ENCODE results near the gene DIAPH2. TPM values are rescaled to one million over a fixed set of nuclear protein-coding genes. Genes with fewer than 3 reads are reported as not detected.
"Not testable (repeated sequence)": the region's sequence is repeated elsewhere in the genome, so short reads cannot be mapped to it uniquely, and the experiment has no call there.

Gene DIAPH2
- total and polyA plus RNA-seq, 9 of the 15 experiments (the other 6 are each of a cell fraction or from before 2014, with no cell fraction given) = 0.01 to 0.18 (median 0.07) TPM; not detected in 1

DNA sequence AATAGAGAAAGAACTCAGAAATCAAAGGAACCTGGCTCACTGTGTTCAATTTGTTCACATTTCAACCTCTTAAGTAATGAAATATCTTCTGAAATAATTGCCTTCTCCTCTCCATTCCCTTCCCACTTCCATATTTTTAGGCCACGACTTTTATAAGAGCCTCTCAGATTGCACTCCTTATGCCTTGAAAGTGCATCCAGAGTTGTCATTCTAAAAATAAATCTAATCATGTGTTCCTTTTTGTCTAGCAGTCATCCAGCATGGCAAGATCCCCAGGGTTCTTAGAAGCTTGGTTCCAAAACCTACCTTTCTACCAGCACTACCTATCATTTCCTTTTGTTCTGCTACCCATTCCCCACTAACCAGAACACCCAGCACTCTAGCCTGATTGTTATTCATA is 156.7 kb downstream of the DIAPH2 start:
- no peaks in the 10 kb centered on the region for H3K4me1 ChIP-seq (replicated peaks in 1 of 2; ENCODE audit: control insufficient read depth in 2 of 2, insufficient read depth in 2 of 2, low read length in 2 of 2)
- TF ChIP-seq ZNF12 (CRISPR knock-in tag; IDR thresholded peaks at IDR 0.05) = no peak
- no peak for TF ChIP-seq JUNB (CRISPR knock-in tag; conservative IDR thresholded peaks at IDR 0.05)
- TF ChIP-seq, protein P1, sequence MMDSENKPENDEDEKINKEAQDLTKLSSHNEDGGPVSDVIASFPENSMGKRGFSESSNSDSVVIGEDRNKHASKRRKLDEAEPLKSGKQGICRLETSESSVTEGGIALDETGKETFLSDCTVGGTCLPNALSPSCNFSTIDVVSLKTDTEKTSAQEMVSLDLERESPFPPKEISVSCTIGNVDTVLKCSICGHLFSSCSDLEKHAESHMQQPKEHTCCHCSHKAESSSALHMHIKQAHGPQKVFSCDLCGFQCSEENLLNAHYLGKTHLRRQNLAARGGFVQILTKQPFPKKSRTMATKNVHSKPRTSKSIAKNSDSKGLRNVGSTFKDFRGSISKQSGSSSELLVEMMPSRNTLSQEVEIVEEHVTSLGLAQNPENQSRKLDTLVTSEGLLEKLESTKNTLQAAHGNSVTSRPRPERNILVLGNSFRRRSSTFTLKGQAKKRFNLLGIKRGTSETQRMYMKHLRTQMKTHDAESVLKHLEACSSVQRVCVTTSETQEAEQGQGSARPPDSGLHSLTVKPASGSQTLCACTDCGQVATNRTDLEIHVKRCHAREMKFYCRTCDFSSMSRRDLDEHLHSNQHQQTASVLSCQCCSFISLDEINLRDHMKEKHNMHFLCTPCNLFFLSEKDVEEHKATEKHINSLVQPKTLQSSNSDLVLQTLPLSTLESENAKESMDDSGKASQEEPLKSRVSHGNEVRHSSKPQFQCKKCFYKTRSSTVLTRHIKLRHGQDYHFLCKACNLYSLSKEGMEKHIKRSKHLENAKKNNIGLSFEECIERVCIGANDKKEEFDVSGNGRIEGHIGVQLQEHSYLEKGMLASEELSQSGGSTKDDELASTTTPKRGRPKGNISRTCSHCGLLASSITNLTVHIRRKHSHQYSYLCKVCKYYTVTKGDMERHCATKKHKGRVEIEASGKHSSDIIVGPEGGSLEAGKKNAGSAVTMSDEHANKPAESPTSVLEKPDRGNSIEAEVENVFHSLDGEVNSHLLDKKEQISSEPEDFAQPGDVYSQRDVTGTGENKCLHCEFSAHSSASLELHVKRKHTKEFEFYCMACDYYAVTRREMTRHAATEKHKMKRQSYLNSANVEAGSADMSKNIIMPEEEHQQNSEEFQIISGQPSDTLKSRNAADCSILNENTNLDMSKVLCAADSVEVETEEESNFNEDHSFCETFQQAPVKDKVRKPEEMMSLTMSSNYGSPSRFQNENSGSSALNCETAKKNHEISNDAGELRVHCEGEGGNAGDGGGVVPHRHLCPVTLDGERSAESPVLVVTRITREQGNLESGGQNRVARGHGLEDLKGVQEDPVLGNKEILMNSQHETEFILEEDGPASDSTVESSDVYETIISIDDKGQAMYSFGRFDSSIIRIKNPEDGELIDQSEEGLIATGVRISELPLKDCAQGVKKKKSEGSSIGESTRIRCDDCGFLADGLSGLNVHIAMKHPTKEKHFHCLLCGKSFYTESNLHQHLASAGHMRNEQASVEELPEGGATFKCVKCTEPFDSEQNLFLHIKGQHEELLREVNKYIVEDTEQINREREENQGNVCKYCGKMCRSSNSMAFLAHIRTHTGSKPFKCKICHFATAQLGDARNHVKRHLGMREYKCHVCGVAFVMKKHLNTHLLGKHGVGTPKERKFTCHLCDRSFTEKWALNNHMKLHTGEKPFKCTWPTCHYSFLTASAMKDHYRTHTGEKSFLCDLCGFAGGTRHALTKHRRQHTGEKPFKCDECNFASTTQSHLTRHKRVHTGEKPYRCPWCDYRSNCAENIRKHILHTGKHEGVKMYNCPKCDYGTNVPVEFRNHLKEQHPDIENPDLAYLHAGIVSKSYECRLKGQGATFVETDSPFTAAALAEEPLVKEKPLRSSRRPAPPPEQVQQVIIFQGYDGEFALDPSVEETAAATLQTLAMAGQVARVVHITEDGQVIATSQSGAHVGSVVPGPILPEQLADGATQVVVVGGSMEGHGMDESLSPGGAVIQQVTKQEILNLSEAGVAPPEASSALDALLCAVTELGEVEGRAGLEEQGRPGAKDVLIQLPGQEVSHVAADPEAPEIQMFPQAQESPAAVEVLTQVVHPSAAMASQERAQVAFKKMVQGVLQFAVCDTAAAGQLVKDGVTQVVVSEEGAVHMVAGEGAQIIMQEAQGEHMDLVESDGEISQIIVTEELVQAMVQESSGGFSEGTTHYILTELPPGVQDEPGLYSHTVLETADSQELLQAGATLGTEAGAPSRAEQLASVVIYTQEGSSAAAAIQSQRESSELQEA (IDR thresholded peaks at IDR 0.05; ENCODE audit: low read depth) = no peak
- TF ChIP-seq HDAC2 (IDR thresholded peaks at IDR 0.05) = no peak
- TF ChIP-seq MAFK (IDR thresholded peaks at IDR 0.05; ENCODE audit: low read length) = no peak
- TF ChIP-seq E2F3 (CRISPR knock-in tag; IDR thresholded peaks at IDR 0.05) = no peak
- DNase-seq (ENCODE audit: extremely low read depth in 1 of 4, low spot score in 3 of 4) = no peak
- no TSS peak for BruUV-seq (replicated peaks)
- CTCF ChIA-PET (ENCODE audit: low intra/inter-chr PET ratio) = no interaction called here
- in situ Hi-C loops (cut with MboI) (no loop called here), intact Hi-C loops (cut with micrococcal nuclease) (no loop called here)
- no peaks in the 10 kb centered on the region for H3K36me3 ChIP-seq (ENCODE audit: control insufficient read depth, insufficient read depth, low read length)
- H3K4me2 ChIP-seq (ENCODE audit: insufficient read depth, low read length) = no peak overlapping the region
- no peaks in the 10 kb centered on the region for H3K9me3 ChIP-seq (replicated peaks; ENCODE audit: control insufficient read depth, insufficient read depth, low read depth, low read length)
- no peak for ATAC-seq
- H3K9me1 ChIP-seq (ENCODE audit: control insufficient read depth, insufficient read depth, low read length) = no peaks in the 10 kb centered on the region
- H4K20me1 ChIP-seq (replicated peaks; ENCODE audit: control insufficient read depth, insufficient read depth, low read length) = no peaks in the 10 kb centered on the region
- H2AFZ ChIP-seq (ENCODE audit: low read depth, low read length) = no peak overlapping the region
- H3K79me2 ChIP-seq (ENCODE audit: control insufficient read depth, insufficient read depth, low read length) = no peaks in the 10 kb centered on the region
- H3K4me3 ChIP-seq = no peak overlapping the region
- WGBS (ENCODE audit: insufficient coverage, low coverage, missing lambda C conversion rate) = 0% methylated on average over 1 of the region's 1 CpG
- no peaks in the 10 kb centered on the region for H3K27me3 ChIP-seq (ENCODE audit: control insufficient read depth in 2 of 2, insufficient read depth in 2 of 2, low read length in 2 of 2)
- FAIRE-seq = no peak
- no peak overlapping the region for H3K9ac ChIP-seq (ENCODE audit: insufficient read depth in 1 of 2, low read depth in 2 of 2, low read length in 2 of 2)
- POLR2A ChIA-PET = no interaction called here
- no peak overlapping the region for H3K27ac ChIP-seq (ENCODE audit: extremely low read depth, low read depth, low read length)

DNA sequence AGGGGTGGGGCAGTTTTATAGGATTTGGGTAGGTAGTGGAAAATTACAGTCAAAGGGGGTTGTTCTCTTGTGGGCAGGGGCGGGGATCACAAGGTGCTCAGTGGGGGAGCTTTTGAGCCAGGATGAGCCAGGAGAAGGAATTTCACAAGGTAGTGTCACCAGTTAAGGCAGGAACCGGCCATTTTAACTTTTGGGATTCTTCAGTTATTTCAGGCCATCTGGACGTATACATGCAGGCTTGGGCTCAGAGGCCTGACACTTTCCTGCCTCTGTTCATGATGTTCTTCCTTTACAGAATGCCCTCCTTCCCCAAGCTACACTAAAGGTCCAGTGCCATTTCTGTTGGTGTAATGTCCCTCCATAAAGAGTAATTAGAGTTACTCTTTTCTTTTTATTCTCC is 157.2 kb downstream of the DIAPH2 start:
- CTCF ChIA-PET (ENCODE audit: low intra/inter-chr PET ratio); DNase-seq (ENCODE audit: extremely low read depth in 1 of 4, low spot score in 3 of 4); BruUV-seq (replicated peaks); H3K79me2 ChIP-seq (ENCODE audit: control insufficient read depth, insufficient read depth, low read length); H3K27ac ChIP-seq (ENCODE audit: extremely low read depth, low read depth, low read length); H3K9ac ChIP-seq (ENCODE audit: insufficient read depth in 1 of 2, low read depth in 2 of 2, low read length in 2 of 2); in situ Hi-C loops (cut with MboI); FAIRE-seq; intact Hi-C loops (cut with micrococcal nuclease); ATAC-seq; H4K20me1 ChIP-seq (replicated peaks; ENCODE audit: control insufficient read depth, insufficient read depth, low read length); POLR2A ChIA-PET; H3K27me3 ChIP-seq (ENCODE audit: control insufficient read depth in 2 of 2, insufficient read depth in 2 of 2, low read length in 2 of 2); H3K9me1 ChIP-seq (ENCODE audit: control insufficient read depth, insufficient read depth, low read length); H3K9me3 ChIP-seq (replicated peaks; ENCODE audit: control insufficient read depth, insufficient read depth, low read depth, low read length); H3K4me2 ChIP-seq (ENCODE audit: insufficient read depth, low read length); H3K4me3 ChIP-seq; H3K36me3 ChIP-seq (ENCODE audit: control insufficient read depth, insufficient read depth, low read length); H3K4me1 ChIP-seq (replicated peaks in 1 of 2; ENCODE audit: control insufficient read depth in 2 of 2, insufficient read depth in 2 of 2, low read length in 2 of 2); H2AFZ ChIP-seq (ENCODE audit: low read depth, low read length): not testable (repeated sequence)
- WGBS (ENCODE audit: insufficient coverage, low coverage, missing lambda C conversion rate) = 4% methylated on average over 3 of the region's 3 CpGs
